Heart right ventricle (tissue), 16 donors: ENCODE results near the gene CARD11. TPM values are rescaled to one million over a fixed set of nuclear protein-coding genes. Genes with fewer than 3 reads are reported as not detected.

ENCODE experiments used
- ATAC-seq, 8 donors: fragments of 200-7000 bp; cut with Tn5 transposase; one replicate each; pipeline ENCODE4 v1.9.1; 2020; ENCODE audit warnings: mild to moderate bottlenecking in 8 of 8, moderate library complexity in 8 of 8, moderate number of reproducible peaks in 1 of 8
- DNase-seq, 2 donors: peaks; one replicate each; pipeline ENCODE4 v3.0.0-alpha.2; 2020
- H3K27ac ChIP-seq, 10 donors: fragments of 200-600 bp; sonication (generic) in 2 of 10; one replicate each; pipeline versions ENCODE4 v1.5.0 to v1.8.0; 2020 to 2022; ENCODE audit warnings: mild to moderate bottlenecking in 3 of 10
- H3K27me3 ChIP-seq, 7 donors: fragments of 200-600 bp; one replicate each; pipeline ENCODE4 v1.8.0; 2021 to 2022; ENCODE audit warnings: mild to moderate bottlenecking in 2 of 7
- H3K36me3 ChIP-seq, 9 donors: fragments of 200-600 bp; sonication (generic) in 1 of 9; one replicate each; pipeline versions ENCODE4 v1.5.0 to v1.8.0; 2020 to 2022; ENCODE audit warnings: mild to moderate bottlenecking in 2 of 9
- H3K4me1 ChIP-seq, 9 donors: fragments of 200-600 bp; sonication (generic) in 1 of 9; one replicate each; pipeline versions ENCODE4 v1.5.0 to v1.8.0; 2020 to 2022; ENCODE audit warnings: mild to moderate bottlenecking in 4 of 9
- H3K4me3 ChIP-seq, 10 donors: fragments of 200-600 bp; sonication (generic) in 2 of 10; one replicate each; pipeline versions ENCODE4 v1.5.0 to v1.8.0; 2020 to 2022; ENCODE audit warnings: mild to moderate bottlenecking in 7 of 10, moderate library complexity in 2 of 10
- H3K9me3 ChIP-seq, 11 donors: fragments of 200-600 bp in 10 of 11; sonication (generic) in 2 of 11; one replicate each; pipeline versions ENCODE4 v1.5.0 to v1.8.0; 2013 to 2022; ENCODE audit warnings: mild to moderate bottlenecking in 2 of 11, control low read depth in 1 of 11, moderate library complexity in 1 of 11
- WGBS, 2 donors: extraction: QIAGEN DNeasy Blood & Tissue Kit; methylation state at CpG; one replicate each; pipeline ENCODE4 v1.1.7; 2013; ENCODE audit warnings: inconsistent platforms in 1 of 2; 5-methylcytosine and 5-hydroxymethylcytosine counted together
- intact Hi-C, 10 donors: fragments of 100-400 bp; cut with DNase I; formaldehyde crosslinking; loops; one replicate each; pipeline versions ENCODE4 v1.11.1 to v1.14.2; 2022
- polyA plus RNA-seq, 2 donors: library from polyadenylated mRNA; stranded (reverse); fragments of 200-250 nt; gene quantifications; one replicate each; pipeline ENCODE4 v1.2.3, GENCODE V29; 2013
- total RNA-seq, 10 donors: library from RNA; stranded (reverse); fragmentation: NEBNext Ultra II Directional in 3 of 10; extraction: Animal tissue kit (Norgen Biotek cat#: 25700) in 3 of 10; gene quantifications; one replicate each; pipeline versions ENCODE4 v1.2.1 to v1.2.4, GENCODE V29; 2021 to 2023
- TF ChIP-seq, protein P1 (sequence below), 9 donors: fragments of 200-600 bp; sonication (generic) in 2 of 9; IDR thresholded peaks; one replicate each; pipeline versions ENCODE4 v1.5.0 to v1.8.0; 2021 to 2022; ENCODE audit warnings: antibody characterized with exemption in 9 of 9, mild to moderate bottlenecking in 5 of 9, moderate library complexity in 1 of 9
- donor health status: Arrhythmogenic right ventricular cardiomyopathy.
- donor health status: ischemic (EF 13 %, LVEDD 7.1; RV severe dilation, severe dysfunction).
- donor health status: healthy with polysubstance abuse.
- donor health status: DM: no; HTN: yes; CAD: no.
- donor health status: DM: no; HTN: no; CAD: no.
- donor health status: ischemic (EF 25% LVEDD 6.9; RV normal size, moderate dysfunction).
- donor health status: ischemic (EF 25% LVEDD 5.7; RV mildly dilated, moderate dysfunction).
- donor health status: healthy.
- donor health status: DM: yes; HTN: yes; CAD: no.
- donor health status: Ischemic cardiomyopathy.
- donor health status: ischemic (EF 35%, LVEDD 5.7; RV mildly dilated, moderate dysfunction).
- donor health status: nonischemic (EF 11% LVEDD 7.7; RV severe dilation, severe dysfunction).
- donor health status: DM: yes; HTN: yes; CAD: no.
- donor health status: PGD.
- donor health status: ischemic (EF 29% LVEDD 5.4; RV normal size, mild dysfunction).
- donor health status: nonischemic (EF 23%, LVEDD 6.1; RV moderate dilation, normal function).

Gene CARD11
- total and polyA plus RNA-seq, 12 donors, result 0.14 to 1.7 (median 0.30) TPM; not detected in 1

DNA sequence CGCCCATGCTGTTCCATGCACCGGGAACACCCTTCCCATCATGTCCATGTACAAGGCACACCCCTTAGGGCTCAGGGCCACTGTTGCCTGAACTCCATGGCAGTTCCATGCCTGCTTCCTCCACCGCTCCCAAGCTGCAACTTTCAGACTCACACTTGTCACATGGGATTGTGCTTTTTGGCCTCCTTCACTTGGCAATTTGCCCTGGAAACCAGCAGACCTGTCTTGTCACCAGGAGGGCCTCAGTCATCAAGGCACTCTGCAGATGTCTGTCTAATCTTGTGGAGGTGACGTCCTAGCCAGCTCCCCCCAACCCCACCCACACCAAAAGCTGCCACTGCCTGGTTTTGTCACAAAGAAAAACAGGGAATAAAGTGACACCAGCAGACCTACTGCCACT is 47.5 kb downstream of the CARD11 start:
- intact Hi-C loops, result no loop called here
- Histone ChIP-seq H3K27ac (no peak overlapping the region), H3K36me3 (no peaks in the 10 kb centered on the region), H3K9me3 (peaks cover 0 to 23% (median 0%) of the 10 kb centered on the region in 11 donors), H3K4me1 (no peaks in the 10 kb centered on the region), H3K4me3 (no peak overlapping the region), H3K27me3 (no peaks in the 10 kb centered on the region)
- WGBS, 2 donors, result 61 to 68% methylated on average over 4 of the region's 4 CpGs
- TF ChIP-seq, protein P1, sequence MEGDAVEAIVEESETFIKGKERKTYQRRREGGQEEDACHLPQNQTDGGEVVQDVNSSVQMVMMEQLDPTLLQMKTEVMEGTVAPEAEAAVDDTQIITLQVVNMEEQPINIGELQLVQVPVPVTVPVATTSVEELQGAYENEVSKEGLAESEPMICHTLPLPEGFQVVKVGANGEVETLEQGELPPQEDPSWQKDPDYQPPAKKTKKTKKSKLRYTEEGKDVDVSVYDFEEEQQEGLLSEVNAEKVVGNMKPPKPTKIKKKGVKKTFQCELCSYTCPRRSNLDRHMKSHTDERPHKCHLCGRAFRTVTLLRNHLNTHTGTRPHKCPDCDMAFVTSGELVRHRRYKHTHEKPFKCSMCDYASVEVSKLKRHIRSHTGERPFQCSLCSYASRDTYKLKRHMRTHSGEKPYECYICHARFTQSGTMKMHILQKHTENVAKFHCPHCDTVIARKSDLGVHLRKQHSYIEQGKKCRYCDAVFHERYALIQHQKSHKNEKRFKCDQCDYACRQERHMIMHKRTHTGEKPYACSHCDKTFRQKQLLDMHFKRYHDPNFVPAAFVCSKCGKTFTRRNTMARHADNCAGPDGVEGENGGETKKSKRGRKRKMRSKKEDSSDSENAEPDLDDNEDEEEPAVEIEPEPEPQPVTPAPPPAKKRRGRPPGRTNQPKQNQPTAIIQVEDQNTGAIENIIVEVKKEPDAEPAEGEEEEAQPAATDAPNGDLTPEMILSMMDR (IDR thresholded peaks at IDR 0.05), result no peak
- ATAC-seq, result no peak
- DNase-seq, result no peak

DNA sequence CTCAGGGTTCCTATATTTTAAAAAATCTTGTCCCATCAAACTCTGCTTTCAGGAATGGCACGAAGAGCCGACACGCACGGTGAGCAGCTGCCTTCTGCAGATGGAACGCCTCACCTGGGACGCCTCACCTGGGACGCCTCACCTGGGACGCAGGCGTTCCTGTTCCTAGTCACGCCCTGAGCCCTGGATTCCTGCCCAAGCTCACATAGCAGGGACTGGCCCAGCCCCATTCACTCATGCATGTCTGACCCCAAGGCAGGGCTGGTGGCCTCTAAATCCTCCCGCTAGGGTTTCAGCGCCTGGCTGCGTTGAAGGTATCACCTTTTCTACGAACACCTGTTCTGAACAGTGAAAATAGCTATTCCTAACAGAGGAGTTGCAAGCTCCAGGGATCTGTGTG is 49.8 kb downstream of the CARD11 start:
- Histone ChIP-seq H3K36me3 (no peaks in the 10 kb centered on the region), H3K27me3 (no peaks in the 10 kb centered on the region), H3K4me1 (no peaks in the 10 kb centered on the region), H3K9me3 (peaks cover 0 to 41% (median under 1%) of the 10 kb centered on the region in 11 donors), H3K4me3 (no peak overlapping the region), H3K27ac (no peak overlapping the region)
- TF ChIP-seq, protein P1 (IDR thresholded peaks at IDR 0.05), result no peak
- 88 to 96% methylated on average over 14 of the region's 14 CpGs for WGBS, 2 donors
- ATAC-seq, result no peak
- DNase-seq, result no peak
- intact Hi-C loops, result no loop called here

DNA sequence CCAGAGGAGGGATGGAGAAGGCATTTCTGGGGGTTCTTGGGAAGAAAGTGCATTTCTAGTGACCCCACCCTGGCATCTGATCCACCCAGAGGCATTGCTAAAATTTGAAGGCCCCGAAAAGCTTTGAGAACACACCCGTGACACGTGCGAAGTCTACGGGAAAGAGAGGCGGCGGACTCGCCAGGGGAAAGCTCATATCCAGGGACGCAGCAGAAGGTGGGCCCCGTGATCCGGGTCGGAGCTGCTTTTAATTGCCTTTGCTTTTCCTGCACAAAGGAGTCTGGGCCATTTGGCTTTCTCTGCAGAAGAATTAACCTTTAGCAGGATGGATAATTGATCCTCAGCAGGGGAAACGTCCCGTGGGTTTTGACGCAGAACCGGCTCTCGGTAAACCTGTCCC is 50.3 kb downstream of the CARD11 start:
- Histone ChIP-seq H3K9me3 (peaks cover 0 to 46% (median 5%) of the 10 kb centered on the region in 11 donors), H3K4me1 (no peaks in the 10 kb centered on the region), H3K36me3 (no peaks in the 10 kb centered on the region), H3K27me3 (no peaks in the 10 kb centered on the region), H3K27ac (no peak overlapping the region), H3K4me3 (no peak overlapping the region)
- TF ChIP-seq, protein P1 (IDR thresholded peaks at IDR 0.05), result no peak
- 72 to 78% methylated on average over 17 of the region's 17 CpGs for WGBS, 2 donors
- intact Hi-C loops, result no loop called here
- DNase-seq (no peak), ATAC-seq (no peak)

DNA sequence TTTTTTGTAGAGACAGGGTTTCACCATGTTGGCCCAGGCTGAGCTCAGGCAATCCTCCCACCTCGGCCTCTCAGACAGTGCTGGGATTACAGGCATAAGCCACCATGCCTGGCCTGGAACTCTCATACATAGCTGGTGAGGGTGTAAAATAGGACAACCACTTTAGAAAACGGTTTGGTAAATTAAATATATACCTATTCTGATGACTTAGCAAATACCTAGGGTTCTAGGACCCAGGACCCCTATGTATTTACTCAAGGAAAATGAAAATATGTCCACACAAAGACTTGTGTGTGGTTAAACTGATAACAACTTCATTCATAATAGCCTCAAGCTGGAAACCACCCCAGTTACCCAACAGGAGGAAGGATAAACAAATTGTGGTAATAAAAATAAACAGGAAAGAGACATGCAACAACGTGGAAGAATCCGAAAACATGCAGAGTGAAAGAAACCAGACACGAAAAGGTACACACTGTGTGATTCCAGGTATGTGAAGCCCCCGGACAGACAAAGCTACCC is 52.7 kb downstream of the CARD11 start:
- DNase-seq (no peak), ATAC-seq (no peak)
- no peak overlapping the region for H3K27ac ChIP-seq
- H3K4me1 ChIP-seq, result no peaks in the 10 kb centered on the region
- intact Hi-C loops, result no loop called here
- TF ChIP-seq, protein P1 (IDR thresholded peaks at IDR 0.05), result no peak
- H3K4me3 ChIP-seq, result no peak overlapping the region
- WGBS, 2 donors, result 70 to 76% methylated on average over 6 of the region's 6 CpGs
- H3K27me3 ChIP-seq, result no peaks in the 10 kb centered on the region
- peaks cover 0 to 52% (median 6%) of the 10 kb centered on the region in 11 donors for H3K9me3 ChIP-seq
- no peaks in the 10 kb centered on the region for H3K36me3 ChIP-seq
